ENCODE data around the gene CFAP74.

- TF ChIP-seq POLR2A (IDR thresholded peaks at IDR 0.05), result no peak
- TF ChIP-seq CTCF (IDR thresholded peaks at IDR 0.05), result no peak
- no peak for TF ChIP-seq POLR2AphosphoS5 (IDR thresholded peaks at IDR 0.05)
These were observed 24.5 kb upstream of the CFAP74 start for GRCh38 chr1:2027961-2028583.
